DOHH2 (cell line): ENCODE results near the gene SLC39A11.

ENCODE experiments used
- EZH2phosphoT487 ChIP-seq: fragments of 200-600 bp; sonication (generic); IDR thresholded peaks from 2 replicates; pipeline ENCODE4 v1.6.1; 2017; ENCODE audit warnings: borderline replicate concordance, mild to moderate bottlenecking, antibody characterized with exemption, low read length, moderate library complexity, mixed read lengths
- TF ChIP-seq, protein P1 (sequence below): fragments of 200-600 bp; sonication (generic); IDR thresholded peaks from one replicate; pipeline ENCODE4 v1.5.1; 2014; ENCODE audit warnings: antibody characterized with exemption, mild to moderate bottlenecking, low read depth, low read length; ENCODE audit not compliant: poor library complexity, severe bottlenecking

DNA sequence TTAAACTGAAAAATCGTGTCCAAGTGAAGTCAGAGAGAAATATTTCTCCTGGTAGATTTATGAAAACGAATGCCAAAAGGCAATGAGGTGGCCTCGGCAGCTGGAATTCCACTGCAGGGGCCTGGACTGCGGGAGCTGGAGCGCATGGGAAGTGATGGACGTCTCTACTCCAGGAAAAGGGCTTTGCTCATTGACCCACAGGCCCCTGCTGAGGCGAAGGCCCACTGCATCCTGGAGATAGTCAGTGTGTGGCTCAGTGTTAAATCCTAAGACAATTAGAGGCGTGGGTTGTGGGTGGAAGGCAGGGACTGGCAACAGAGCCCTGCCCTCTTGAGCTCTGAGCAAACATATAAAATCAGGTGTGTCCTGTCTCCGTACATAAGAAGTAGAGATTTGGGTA is 191.4 kb downstream of the SLC39A11 start:
- TF ChIP-seq, protein P1, sequence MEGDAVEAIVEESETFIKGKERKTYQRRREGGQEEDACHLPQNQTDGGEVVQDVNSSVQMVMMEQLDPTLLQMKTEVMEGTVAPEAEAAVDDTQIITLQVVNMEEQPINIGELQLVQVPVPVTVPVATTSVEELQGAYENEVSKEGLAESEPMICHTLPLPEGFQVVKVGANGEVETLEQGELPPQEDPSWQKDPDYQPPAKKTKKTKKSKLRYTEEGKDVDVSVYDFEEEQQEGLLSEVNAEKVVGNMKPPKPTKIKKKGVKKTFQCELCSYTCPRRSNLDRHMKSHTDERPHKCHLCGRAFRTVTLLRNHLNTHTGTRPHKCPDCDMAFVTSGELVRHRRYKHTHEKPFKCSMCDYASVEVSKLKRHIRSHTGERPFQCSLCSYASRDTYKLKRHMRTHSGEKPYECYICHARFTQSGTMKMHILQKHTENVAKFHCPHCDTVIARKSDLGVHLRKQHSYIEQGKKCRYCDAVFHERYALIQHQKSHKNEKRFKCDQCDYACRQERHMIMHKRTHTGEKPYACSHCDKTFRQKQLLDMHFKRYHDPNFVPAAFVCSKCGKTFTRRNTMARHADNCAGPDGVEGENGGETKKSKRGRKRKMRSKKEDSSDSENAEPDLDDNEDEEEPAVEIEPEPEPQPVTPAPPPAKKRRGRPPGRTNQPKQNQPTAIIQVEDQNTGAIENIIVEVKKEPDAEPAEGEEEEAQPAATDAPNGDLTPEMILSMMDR: no peak
- no peak for TF ChIP-seq EZH2phosphoT487
